Amniotic stem cell (primary cell): ENCODE measurements around the gene TMEM170A.
"Not testable (repeated sequence)": the region's sequence is repeated elsewhere in the genome, so short reads cannot be mapped to it uniquely, and the experiment has no call there.

Source experiments
- DNase-seq: peaks from one replicate; lab custom pipeline; 2025; lab: John Stamatoyannopoulos, UW

Gene TMEM170A

GRCh38 chr16:75481475-75481874 lies 17.0 kb upstream of the TMEM170A start:
- DNase-seq = no peak

GRCh38 chr16:75479421-75479990 lies 15.0 kb upstream of the TMEM170A start:
- DNase-seq = no peak

GRCh38 chr16:75478480-75479345 lies 14.2 kb upstream of the TMEM170A start:
- no peak for DNase-seq

- no peak for DNase-seq
Observed at GRCh38 chr16:75477680-75478473, 13.4 kb upstream of the TMEM170A start.

- no peak for DNase-seq
Observed at GRCh38 chr16:75476817-75477216, 12.3 kb upstream of the TMEM170A start.

GRCh38 chr16:75475420-75475847 lies 10.9 kb upstream of the TMEM170A start:
- DNase-seq = no peak

- no peak for DNase-seq
Observed at GRCh38 chr16:75472908-75473877, 8.7 kb upstream of the TMEM170A start.

GRCh38 chr16:75471723-75472633 lies 7.5 kb upstream of the TMEM170A start:
- peak; percentile 78 for DNase-seq

GRCh38 chr16:75466760-75467159 lies 2.3 kb upstream of the TMEM170A start:
- no peak for DNase-seq

GRCh38 chr16:75463389-75464121 lies 934 bp downstream of the TMEM170A start:
- not testable (repeated sequence) for DNase-seq

- no peak for DNase-seq
Observed at GRCh38 chr16:75462806-75463205, 1.7 kb downstream of the TMEM170A start.

- no peak for DNase-seq
Observed at GRCh38 chr16:75461575-75461974, 2.9 kb downstream of the TMEM170A start.

- no peak for DNase-seq
Observed at GRCh38 chr16:75460446-75460845, 4.0 kb downstream of the TMEM170A start.

GRCh38 chr16:75459691-75460090 lies 4.8 kb downstream of the TMEM170A start:
- DNase-seq = no peak

- no peak for DNase-seq
Observed at GRCh38 chr16:75458439-75458838, 6.0 kb downstream of the TMEM170A start.

GRCh38 chr16:75458029-75458428 lies 6.5 kb downstream of the TMEM170A start:
- DNase-seq = no peak

- DNase-seq = no peak
Observed at GRCh38 chr16:75457485-75458021, 6.9 kb downstream of the TMEM170A start.

- no peak for DNase-seq
Observed at GRCh38 chr16:75456971-75457370, 7.5 kb downstream of the TMEM170A start.

- DNase-seq = not testable (repeated sequence)
Observed at GRCh38 chr16:75456486-75456885, 8.0 kb downstream of the TMEM170A start.
